Measurements from ENCODE around the gene CCDC110. TPM values are rescaled to one million over a fixed set of nuclear protein-coding genes. Genes with fewer than 3 reads are reported as not detected.
A peak's percentile ranks its signal among the peaks of the same experiment; 100 is the strongest.

The CCDC110 gene
- total and polyA plus RNA-seq, 2 experiments from 2014 or later: 3.1 TPM; not detected in 1

DNA sequence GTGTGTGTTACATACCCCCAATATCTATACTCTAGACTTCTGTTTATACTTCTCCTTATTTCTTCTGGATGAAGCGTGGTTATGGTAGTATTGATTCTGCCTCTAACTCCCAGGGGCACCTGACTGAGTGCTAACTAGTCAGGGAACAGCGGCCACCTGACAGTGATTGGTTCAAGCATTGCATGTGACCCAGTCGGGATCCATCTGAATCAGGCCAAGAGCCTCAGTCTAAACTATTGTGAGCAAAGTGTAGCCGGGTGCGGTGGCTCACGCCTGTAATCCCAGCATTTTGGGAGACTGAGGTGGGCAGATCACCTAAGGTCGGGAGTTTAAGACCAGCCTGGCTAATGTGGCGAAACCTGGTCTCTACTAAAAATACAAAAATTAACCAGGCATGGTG, 10.0 kb downstream of the CCDC110 start:
- TF ChIP-seq, protein P1, sequence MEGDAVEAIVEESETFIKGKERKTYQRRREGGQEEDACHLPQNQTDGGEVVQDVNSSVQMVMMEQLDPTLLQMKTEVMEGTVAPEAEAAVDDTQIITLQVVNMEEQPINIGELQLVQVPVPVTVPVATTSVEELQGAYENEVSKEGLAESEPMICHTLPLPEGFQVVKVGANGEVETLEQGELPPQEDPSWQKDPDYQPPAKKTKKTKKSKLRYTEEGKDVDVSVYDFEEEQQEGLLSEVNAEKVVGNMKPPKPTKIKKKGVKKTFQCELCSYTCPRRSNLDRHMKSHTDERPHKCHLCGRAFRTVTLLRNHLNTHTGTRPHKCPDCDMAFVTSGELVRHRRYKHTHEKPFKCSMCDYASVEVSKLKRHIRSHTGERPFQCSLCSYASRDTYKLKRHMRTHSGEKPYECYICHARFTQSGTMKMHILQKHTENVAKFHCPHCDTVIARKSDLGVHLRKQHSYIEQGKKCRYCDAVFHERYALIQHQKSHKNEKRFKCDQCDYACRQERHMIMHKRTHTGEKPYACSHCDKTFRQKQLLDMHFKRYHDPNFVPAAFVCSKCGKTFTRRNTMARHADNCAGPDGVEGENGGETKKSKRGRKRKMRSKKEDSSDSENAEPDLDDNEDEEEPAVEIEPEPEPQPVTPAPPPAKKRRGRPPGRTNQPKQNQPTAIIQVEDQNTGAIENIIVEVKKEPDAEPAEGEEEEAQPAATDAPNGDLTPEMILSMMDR (IDR thresholded peaks at IDR 0.05; ENCODE audit: low read depth, low read length): no peak
- H3K4me3 ChIP-seq: no peak overlapping the region
- DNase-seq (ENCODE audit: low read depth in 1 of 2, low spot score in 1 of 2): no peak
- no peak overlapping the region for H3K27ac ChIP-seq
- no peaks in the 10 kb centered on the region for H3K27me3 ChIP-seq
- H3K36me3 ChIP-seq: no peaks in the 10 kb centered on the region
- H3K4me1 ChIP-seq (ENCODE audit: low read depth): peaks cover 5% of the 10 kb centered on the region
- H3K9me3 ChIP-seq (ENCODE audit: low read depth): no peaks in the 10 kb centered on the region

- H3K9me3 ChIP-seq (ENCODE audit: low read depth): no peaks in the 10 kb centered on the region
- H3K4me3 ChIP-seq: no peak overlapping the region
- peak in 1 of 2 donors; percentile 17 for DNase-seq (ENCODE audit: low read depth in 1 of 2, low spot score in 1 of 2)
- no peaks in the 10 kb centered on the region for H3K4me1 ChIP-seq (ENCODE audit: low read depth)
- H3K27me3 ChIP-seq: no peaks in the 10 kb centered on the region
- no peak overlapping the region for H3K27ac ChIP-seq
- TF ChIP-seq, protein P1 (IDR thresholded peaks at IDR 0.05; ENCODE audit: low read depth, low read length): no peak
- H3K36me3 ChIP-seq: no peaks in the 10 kb centered on the region
These were observed 14.4 kb downstream of the CCDC110 start for GRCh38 chr4:185457136-185457535.

DNA sequence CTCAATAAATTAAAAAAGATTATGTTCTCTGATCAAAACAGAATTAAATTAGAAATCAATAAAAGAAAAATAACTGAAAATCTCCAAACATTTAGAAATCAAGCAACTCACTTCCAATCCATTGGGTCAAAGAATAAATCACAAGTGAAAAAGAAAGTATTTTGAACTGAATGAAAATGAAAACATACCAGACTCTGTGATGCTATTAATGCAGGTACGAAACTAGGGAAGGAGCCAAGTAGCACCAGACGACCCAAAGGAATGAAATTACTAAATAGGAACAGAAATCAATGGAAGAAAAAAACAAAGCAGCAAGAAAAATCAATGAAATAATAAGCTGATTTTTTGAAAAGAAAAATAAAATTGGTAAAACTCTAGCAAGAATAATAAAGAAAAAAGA, 15.4 kb downstream of the CCDC110 start:
- no peak for DNase-seq (ENCODE audit: low read depth in 1 of 2, low spot score in 1 of 2)

GRCh38 chr4:185445209-185445608, 26.3 kb downstream of the CCDC110 start:
- Histone ChIP-seq H3K9me3 (ENCODE audit: low read depth) (no peaks in the 10 kb centered on the region), H3K4me1 (ENCODE audit: low read depth) (no peaks in the 10 kb centered on the region), H3K27ac (no peak overlapping the region), H3K4me3 (no peak overlapping the region), H3K27me3 (no peaks in the 10 kb centered on the region), H3K36me3 (no peaks in the 10 kb centered on the region)
- no peak for DNase-seq (ENCODE audit: low read depth in 1 of 2, low spot score in 1 of 2)
- TF ChIP-seq, protein P1 (IDR thresholded peaks at IDR 0.05; ENCODE audit: low read depth, low read length): no peak

More for the DNA sequence above, 15.4 kb downstream of the CCDC110 start:
- no peaks in the 10 kb centered on the region for H3K9me3 ChIP-seq (ENCODE audit: low read depth)
- no peaks in the 10 kb centered on the region for H3K4me1 ChIP-seq (ENCODE audit: low read depth)
- H3K27me3 ChIP-seq: no peaks in the 10 kb centered on the region
- H3K27ac ChIP-seq: no peak overlapping the region
- no peak overlapping the region for H3K4me3 ChIP-seq
- TF ChIP-seq, protein P1 (IDR thresholded peaks at IDR 0.05; ENCODE audit: low read depth, low read length): no peak
- no peaks in the 10 kb centered on the region for H3K36me3 ChIP-seq

- no peak for DNase-seq (ENCODE audit: low read depth in 1 of 2, low spot score in 1 of 2)
- Histone ChIP-seq H3K27ac (no peak overlapping the region), H3K9me3 (ENCODE audit: low read depth) (no peaks in the 10 kb centered on the region), H3K27me3 (no peaks in the 10 kb centered on the region), H3K36me3 (no peaks in the 10 kb centered on the region), H3K4me1 (ENCODE audit: low read depth) (no peaks in the 10 kb centered on the region), H3K4me3 (no peak overlapping the region)
- TF ChIP-seq, protein P1 (IDR thresholded peaks at IDR 0.05; ENCODE audit: low read depth, low read length): no peak
These were observed 30.1 kb downstream of the CCDC110 start for GRCh38 chr4:185441479-185441878.

DNA sequence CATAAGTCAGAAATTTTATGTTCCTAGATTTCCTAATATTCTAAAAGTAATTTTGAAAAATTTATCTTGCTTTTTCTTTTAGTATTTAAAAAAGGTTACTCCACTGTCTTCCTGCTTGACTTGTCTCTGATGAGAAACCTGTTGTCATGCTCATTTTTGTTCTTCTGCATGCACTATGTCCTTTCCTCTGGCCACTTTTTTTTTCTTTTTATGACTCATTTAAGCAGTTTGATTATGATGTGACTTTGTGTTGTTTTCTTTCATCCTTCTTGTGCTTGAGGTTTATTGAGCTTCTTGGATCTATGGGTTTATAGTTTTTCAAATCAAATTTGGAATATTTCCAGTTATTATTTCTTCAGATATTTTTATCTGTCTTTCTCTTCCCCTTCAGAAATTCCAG, 33.7 kb downstream of the CCDC110 start:
- TF ChIP-seq, protein P1 (IDR thresholded peaks at IDR 0.05; ENCODE audit: low read depth, low read length): no peak
- no peak overlapping the region for H3K4me3 ChIP-seq
- no peak for DNase-seq (ENCODE audit: low read depth in 1 of 2, low spot score in 1 of 2)
- no peaks in the 10 kb centered on the region for H3K36me3 ChIP-seq
- no peaks in the 10 kb centered on the region for H3K4me1 ChIP-seq (ENCODE audit: low read depth)
- H3K9me3 ChIP-seq (ENCODE audit: low read depth): no peaks in the 10 kb centered on the region
- H3K27me3 ChIP-seq: no peaks in the 10 kb centered on the region
- H3K27ac ChIP-seq: no peak overlapping the region

Measured in cardiac muscle cell (in vitro differentiated cells and primary cell).